ENCODE data around the gene KNDC1.
A peak's percentile ranks its signal among the peaks of the same experiment; 100 is the strongest.
"Not testable (repeated sequence)": the region's sequence is repeated elsewhere in the genome, so short reads cannot be mapped to it uniquely, and the experiment has no call there.

KNDC1 gene

GRCh38 chr10:133127291-133128125 is 32.5 kb upstream of the KNDC1 start:
- no peak for DNase-seq

GRCh38 chr10:133128126-133129070 is 31.6 kb upstream of the KNDC1 start:
- no peak for DNase-seq

- no peak for DNase-seq
Measured at GRCh38 chr10:133129071-133129858, 30.8 kb upstream of the KNDC1 start.

GRCh38 chr10:133129859-133130495 is 30.0 kb upstream of the KNDC1 start:
- no peak for DNase-seq

GRCh38 chr10:133130602-133131001 is 29.4 kb upstream of the KNDC1 start:
- no peak for DNase-seq

GRCh38 chr10:133131053-133131452 is 29.0 kb upstream of the KNDC1 start:
- DNase-seq = no peak

GRCh38 chr10:133131734-133132472 is 28.1 kb upstream of the KNDC1 start:
- DNase-seq = no peak

- no peak for DNase-seq
Measured at GRCh38 chr10:133132473-133133291, 27.3 kb upstream of the KNDC1 start.

GRCh38 chr10:133133471-133134231 is 26.4 kb upstream of the KNDC1 start:
- DNase-seq = no peak

- DNase-seq = no peak
Measured at GRCh38 chr10:133134411-133135115, 25.5 kb upstream of the KNDC1 start.

- no peak for DNase-seq
Measured at GRCh38 chr10:133135116-133135465, 24.9 kb upstream of the KNDC1 start.

GRCh38 chr10:133137486-133138145 is 22.4 kb upstream of the KNDC1 start:
- DNase-seq = not testable (repeated sequence)

- DNase-seq = no peak
Measured at GRCh38 chr10:133139551-133140065, 20.4 kb upstream of the KNDC1 start.

- no peak for DNase-seq
Measured at GRCh38 chr10:133140417-133141143, 19.4 kb upstream of the KNDC1 start.

GRCh38 chr10:133141144-133141957 is 18.7 kb upstream of the KNDC1 start:
- DNase-seq = peak; percentile 29

- DNase-seq = no peak
Measured at GRCh38 chr10:133141958-133142340, 18.1 kb upstream of the KNDC1 start.
